HG03457 (cell line): ENCODE results near the gene ADAMTS3.

Experiments used
- ATAC-seq: cut with Tn5 transposase; IDR thresholded peaks from one replicate; pipeline ENCODE4 v1.9.1; 2021; ENCODE audit warnings: moderate number of reproducible peaks; ENCODE audit not compliant: unreplicated experiment

The ADAMTS3 gene

GRCh38 chr4:72568959-72569718 is at the start of gene ADAMTS3:
ADAMTS3 (minus strand) TSS chr4:72569221; CDS start chr4:72568762, 459 bp downstream.
- ATAC-seq, result no peak

DNA sequence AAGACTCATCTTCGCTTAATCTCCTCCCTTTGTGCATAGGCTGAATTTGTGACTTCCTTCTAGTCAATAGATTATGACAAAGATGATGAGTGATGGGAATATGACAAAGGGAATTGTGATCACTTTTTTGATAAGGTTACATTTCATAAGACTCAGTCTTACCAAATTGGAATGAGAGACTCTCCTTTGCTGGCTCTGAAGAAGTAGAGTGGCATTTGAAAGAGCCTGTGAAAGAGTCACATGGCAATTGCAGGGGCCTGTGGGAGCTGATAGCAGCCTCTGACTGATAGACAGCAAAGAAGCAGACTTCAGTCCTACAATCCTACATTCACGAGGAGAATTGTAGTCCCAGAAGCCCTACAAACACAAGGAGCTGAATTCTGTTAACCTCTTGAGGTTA is 44.9 kb upstream of the ADAMTS3 start:
- ATAC-seq, result no peak

GRCh38 chr4:72606751-72607150 is 37.7 kb upstream of the ADAMTS3 start:
- ATAC-seq, result no peak

DNA sequence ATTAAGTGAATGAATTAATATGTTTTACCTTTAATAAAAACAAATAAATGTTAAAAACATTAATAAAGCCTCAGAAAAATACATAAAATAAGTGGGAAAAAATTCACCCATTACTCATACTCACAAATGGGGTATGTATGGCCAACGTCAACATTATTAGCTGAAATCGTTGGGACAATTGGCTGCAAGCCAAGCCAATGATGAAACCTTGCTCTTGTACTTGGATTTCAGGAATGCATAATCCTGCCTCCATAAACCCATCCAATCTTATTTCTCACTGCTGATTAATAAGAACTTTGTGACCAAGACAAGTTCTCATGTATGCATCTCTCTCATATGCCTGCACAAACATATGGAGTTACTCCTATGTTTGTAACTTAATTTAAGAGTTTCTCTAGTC is 35.3 kb upstream of the ADAMTS3 start:
- no peak for ATAC-seq

DNA sequence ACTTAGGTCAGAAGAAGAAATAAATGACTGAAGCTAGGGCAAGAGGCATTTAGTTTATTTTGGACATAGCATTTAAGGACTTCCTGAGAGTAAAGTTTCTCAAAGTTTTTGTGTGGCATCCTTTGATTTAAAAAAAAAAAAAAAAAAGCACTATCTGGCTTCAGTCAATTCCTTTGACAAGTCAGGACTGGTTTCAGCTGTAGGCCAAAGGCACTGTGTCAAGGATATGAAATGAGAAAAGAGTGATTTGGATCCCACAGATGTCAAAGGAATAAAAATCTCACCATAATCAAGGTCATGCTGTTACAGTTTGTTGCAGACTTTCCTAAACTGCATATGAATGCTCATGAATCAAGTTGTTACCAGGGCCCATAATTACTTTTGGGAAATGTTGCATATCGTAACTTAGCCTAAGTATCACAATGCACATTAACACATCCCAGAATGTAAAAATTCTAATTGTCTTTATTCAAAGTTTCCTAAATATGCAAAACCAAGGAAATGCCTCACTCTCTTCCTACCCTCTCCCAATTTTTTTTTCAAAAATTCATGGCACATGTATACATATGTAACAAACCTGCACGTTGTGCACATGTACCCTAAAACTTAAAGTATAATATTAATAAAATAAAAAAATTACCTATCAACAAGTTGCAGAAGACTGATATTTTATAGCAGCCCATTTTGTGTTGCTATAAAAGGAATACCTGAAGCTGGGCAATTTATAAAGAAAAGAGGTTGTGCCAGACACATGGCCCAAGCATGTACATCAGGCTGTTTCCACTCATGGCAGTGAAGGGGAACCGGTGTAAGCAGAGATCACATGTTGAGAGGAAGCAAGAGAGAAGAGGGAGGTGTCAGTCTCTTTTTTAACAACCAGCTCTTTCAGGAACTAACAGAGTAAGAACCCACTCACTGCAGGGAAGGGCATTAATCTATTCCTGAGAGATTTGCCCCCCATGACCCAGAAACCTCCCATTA is 33.7 kb upstream of the ADAMTS3 start:
- ATAC-seq, result no peak

- ATAC-seq, result no peak
Observed at GRCh38 chr4:72591547-72592454, 22.8 kb upstream of the ADAMTS3 start.

DNA sequence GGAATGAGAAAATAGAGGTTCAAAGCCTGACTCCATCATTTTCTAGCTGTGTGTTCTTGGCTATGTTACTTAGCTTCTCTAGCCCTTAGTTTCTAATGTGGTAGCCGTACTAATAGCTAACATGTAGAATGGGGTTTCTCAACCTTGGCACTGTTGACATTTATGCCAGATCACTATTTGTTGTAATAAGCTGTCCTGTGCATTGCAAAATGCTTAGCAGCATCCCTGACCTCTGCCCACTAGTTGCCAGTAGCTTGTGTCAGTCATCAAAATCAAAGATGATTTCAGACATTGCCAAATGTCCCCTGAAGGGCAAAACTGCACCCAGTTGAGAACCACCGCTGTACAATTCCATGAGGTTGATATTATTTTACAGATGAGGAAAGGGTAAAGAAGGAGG is 18.3 kb upstream of the ADAMTS3 start:
- ATAC-seq, result no peak

DNA sequence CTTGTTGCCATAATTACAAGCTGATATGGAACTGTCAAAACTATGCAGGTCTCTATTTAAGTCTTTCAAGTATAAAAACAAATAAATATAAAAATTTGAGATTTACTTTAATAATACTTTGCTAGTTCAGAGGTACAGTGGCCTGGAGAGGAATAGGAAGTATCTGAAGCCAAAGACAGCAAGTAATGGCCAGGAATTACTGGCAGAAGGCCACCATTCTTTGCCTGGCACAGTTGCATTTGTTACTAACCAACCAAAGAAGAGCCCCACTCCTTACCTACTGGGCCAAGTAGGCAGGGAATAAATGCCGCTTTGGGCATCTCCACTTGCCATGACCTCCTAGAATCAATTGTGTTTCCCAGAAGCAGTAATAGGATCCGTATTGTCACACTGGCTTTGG is 13.8 kb upstream of the ADAMTS3 start:
- ATAC-seq, result no peak

GRCh38 chr4:72577211-72577610 is 8.2 kb upstream of the ADAMTS3 start:
- no peak for ATAC-seq

DNA sequence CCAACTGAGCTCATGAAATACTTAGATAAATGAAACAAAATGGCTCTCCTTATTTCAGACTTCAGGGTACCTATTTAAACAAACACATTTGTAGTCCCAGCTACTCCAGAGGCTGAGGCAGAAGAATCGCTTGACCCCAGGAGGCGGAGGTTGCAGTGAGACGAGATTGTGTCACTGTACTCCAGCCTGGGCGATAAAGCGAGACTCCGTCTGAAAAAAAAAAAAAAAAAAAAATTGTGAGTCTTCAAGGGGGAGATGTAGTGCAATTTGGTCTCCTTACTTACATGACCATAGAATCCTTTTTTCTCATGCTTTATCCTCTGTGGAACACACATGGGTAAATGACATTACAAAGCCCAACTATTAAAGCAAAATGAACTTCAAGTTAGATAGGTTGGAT is 2.3 kb upstream of the ADAMTS3 start:
- no peak for ATAC-seq

DNA sequence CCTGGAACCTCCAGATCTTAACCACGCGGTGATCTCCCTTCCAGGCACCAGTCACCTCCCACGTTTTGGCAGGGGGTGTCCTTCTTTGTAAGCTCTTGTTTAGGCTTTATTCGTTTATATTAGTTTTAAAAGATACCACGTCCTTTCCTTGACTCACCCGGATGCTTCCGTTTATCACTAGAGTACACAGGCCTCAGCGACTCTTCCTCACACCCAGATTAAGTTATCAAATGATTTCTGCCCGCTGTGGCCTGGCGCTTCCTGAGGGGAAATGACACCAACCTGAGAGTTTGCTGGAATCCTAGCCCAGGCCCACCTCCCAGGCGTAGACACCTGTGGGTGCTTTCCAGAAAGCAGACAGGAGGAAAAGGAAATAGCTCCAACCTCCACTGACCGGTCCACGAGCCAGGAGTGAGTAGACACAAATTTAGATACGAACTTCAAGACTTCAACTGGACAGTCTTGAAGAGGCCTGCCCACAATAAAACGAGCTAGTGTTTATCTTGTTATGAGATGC is 756 bp upstream of the ADAMTS3 start:
- ATAC-seq, result no peak

DNA sequence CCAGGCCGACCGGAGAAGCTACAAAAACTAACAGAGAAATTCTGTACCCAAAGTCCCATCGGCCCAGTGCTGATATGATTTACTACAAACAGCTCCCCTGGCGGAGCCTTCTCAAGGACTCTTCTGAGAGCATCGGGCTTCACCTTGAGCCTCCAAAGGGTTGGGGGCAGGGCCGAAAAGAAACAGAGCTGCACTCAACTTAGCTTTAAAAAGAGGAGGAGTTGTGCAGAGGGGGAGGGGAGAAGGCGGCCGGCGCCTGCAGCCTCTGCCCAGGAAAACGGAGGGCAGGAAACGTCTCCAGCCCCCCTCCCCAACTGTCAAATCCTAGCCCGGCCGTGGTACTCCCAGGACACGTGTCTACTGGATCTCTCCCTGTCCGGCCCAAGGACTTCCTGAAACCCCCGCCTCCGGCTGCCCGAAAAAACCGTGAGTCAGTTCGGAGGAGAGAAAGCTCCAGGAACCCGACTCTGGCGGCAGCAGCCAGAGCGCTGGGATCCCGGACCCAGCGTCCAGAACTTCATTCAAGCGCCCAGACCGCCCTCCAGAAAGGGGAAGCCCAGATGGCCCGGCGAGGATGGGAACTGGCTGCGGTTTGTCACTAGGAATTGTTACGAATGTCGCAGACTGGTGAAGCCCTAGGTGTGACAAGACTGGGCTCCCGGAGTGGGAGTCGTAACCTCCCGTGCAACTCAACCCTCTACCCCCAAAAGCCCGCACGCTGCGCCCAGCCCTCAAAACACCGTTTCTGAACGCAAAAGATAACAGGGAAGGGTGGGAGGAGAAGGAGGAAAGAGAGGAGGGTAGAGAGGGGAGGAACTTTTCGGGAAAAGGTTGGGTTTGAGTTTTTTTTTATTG is 973 bp downstream of the ADAMTS3 start:
- no peak for ATAC-seq

GRCh38 chr4:72567036-72567435 is 2.0 kb downstream of the ADAMTS3 start:
- ATAC-seq, result no peak

DNA sequence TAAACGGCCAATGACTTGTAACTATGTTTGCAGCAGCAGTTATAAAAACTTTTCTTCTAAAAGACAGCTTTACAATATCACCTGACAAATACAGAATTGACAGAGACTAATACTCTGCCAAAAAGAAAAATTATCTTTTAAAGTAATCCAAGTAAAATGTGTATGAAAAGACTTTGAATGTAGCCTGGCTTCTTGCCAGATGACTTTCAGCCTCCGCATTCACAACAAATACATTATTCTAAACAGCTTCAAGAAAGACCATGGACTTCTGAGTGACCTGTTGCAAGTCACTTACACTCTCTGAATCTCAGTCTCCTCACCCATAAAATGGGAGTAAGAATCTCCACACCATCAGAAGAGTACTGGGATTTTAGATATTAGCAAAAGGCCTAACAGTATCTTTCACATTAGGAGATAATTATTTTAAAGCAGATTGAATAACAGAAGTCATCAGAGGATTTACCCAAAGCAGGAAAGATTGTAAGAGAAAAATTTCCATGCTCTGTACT is 2.5 kb downstream of the ADAMTS3 start:
- ATAC-seq, result no peak

DNA sequence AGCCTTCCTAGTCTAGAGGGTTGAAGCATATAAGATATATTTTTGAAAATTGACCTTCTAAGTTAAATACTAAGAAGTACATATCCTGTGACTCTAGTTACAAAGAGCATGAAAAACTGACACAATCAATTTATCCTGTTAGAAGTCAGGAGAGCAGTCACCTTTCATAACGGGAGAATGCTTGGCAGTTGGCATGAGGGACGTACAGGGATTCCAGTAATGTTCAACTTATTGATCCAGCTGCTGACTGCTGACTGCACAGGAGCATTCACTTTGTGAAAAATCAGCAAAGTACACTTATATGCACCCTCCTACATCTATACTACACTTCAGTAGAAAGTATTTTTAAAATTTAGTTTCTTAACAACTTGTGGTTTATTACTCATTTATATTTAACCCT is 4.2 kb downstream of the ADAMTS3 start:
- no peak for ATAC-seq

DNA sequence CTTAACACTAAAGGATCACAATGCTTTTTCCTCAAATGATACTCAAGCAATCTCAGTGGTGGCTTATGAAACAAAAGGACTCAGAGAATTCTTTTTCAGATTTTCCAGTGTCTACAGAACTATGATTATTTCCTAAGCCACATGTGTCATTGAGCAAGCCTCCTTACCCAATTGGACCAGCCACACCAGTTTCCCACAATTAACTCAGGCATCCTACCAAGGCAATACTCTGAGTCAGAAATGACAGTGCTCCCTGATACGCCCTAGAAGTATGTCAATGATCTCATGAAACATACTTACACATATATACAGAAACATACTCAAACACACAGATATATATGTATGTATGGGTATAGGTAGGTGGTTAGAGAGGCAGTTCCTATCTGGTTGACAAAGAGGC is 4.8 kb downstream of the ADAMTS3 start:
- ATAC-seq, result no peak

DNA sequence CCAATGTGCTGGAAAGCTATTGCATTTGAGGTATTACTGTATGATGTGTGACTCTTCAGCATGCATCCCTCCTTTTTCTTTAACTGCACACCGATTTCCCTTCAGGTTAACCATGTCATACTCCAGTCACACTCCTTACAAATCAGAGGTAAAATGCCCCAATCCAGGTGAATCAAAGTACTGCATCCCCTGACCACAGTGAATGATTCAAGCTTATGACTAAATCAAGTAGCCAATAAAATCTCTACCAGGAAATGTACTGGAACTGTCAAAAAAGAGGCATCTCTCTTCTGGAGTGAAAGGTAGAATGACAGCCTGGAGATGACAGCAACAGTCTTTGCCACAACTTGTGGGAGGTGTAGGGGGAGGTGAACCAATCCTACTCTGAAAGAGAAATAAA is 10.4 kb downstream of the ADAMTS3 start:
- ATAC-seq, result no peak

DNA sequence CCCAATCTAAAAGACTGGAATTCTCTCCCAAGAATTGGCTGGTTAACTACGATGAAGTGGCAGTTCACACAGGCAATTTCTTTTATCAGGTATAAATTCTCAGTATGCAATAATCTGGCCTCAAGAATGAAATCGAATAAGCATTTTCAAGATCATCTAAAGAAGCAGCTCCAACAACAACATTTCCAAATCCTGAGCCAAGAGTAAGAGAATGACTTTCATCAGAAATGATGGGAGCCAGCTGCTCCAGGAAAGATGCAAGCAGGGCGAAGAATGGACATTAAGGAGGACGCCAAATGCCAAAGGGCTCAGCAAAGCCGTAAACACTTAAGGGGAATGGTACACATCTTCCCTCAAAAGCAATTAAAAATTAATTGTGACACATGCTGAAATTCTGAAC is 12.0 kb downstream of the ADAMTS3 start:
- no peak for ATAC-seq

DNA sequence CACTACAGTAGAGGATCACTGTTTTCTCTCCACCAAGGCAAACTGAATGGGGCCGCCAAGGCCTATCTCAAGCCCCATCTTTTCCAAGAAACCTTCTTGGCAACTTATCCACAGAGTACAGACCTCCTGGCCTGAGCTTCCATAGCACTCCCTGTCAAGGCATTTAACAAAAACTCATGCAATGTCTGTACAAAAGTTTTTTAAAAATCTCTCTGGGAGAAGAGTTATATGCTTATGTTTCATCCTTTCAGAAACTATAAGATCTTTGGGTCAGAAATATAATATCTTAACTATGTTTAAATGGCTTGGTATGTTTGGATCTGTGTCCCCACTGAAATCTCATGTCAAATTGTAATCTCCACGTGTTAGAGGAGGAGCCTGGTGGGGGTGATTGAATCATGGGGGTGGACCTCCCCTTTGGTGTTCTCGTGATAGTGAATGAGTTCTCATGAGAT is 13.6 kb downstream of the ADAMTS3 start:
- ATAC-seq, result no peak
